Osteocyte (in vitro differentiated cells): ENCODE measurements around the gene ACSL3. TPM values are rescaled to one million over a fixed set of nuclear protein-coding genes. Genes with fewer than 3 reads are reported as not detected.

ENCODE experiments used
- DNase-seq: peaks from one replicate; pipeline ENCODE4 v3.0.0; 2021; ENCODE audit warnings: mixed read lengths; ENCODE audit not compliant: unreplicated experiment; ENCODE audit errors: extremely low spot score
- H3K27ac Mint-ChIP-seq: one replicate; pipeline ENCODE4 v1.8.0; 2021; ENCODE audit warnings: mild to moderate bottlenecking, mixed read lengths; ENCODE audit not compliant: unreplicated experiment
- H3K27me3 Mint-ChIP-seq: one replicate; pipeline ENCODE4 v1.8.0; 2021; ENCODE audit warnings: mixed read lengths; ENCODE audit not compliant: unreplicated experiment
- H3K36me3 Mint-ChIP-seq: one replicate; pipeline ENCODE4 v1.8.0; 2021; ENCODE audit warnings: mixed read lengths; ENCODE audit not compliant: unreplicated experiment
- H3K4me1 Mint-ChIP-seq: one replicate; pipeline ENCODE4 v1.8.0; 2021; ENCODE audit warnings: mixed read lengths; ENCODE audit not compliant: unreplicated experiment
- H3K4me3 Mint-ChIP-seq: one replicate; pipeline ENCODE4 v1.8.0; 2021; ENCODE audit warnings: mild to moderate bottlenecking, moderate library complexity, mixed read lengths; ENCODE audit not compliant: unreplicated experiment
- H3K9me3 Mint-ChIP-seq: one replicate; pipeline ENCODE4 v1.8.0; 2021; ENCODE audit warnings: mixed read lengths; ENCODE audit not compliant: unreplicated experiment
- total RNA-seq: library from RNA; stranded (reverse); gene quantifications from 2 replicates; pipeline ENCODE4 v1.2.1, GENCODE V29; 2021
- TF ChIP-seq, protein P1 (sequence below): fragments of 200-600 bp; sonication (generic); IDR thresholded peaks from 2 replicates; pipeline ENCODE4 v1.5.0; 2021; ENCODE audit warnings: antibody characterized with exemption, mild to moderate bottlenecking, moderate library complexity

Gene ACSL3
- total RNA-seq, 1 donor from 2014 or later: 131 TPM

DNA sequence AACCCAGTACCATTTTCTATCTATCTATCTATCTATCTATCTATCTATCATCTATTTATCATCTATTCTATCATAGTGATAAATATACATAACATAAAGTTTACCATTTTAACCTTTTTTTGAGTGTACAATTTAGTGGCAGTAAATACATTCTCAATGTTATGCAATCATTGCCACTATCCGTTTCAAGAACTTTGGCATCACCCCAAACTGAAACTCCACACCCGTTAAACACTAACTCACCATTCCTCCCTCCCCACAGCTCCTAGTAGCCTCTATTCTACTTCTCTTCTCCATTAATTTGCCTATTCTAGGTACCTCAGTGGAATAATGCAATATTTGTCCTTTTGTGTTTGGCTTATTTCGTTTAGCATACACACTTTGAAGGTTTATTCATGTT is 108.7 kb downstream of the ACSL3 start:
- Mint-ChIP-seq H3K4me1 (peaks cover 8% of the 10 kb centered on the region), H3K36me3 (peaks cover 4% of the 10 kb centered on the region), H3K27me3 (no peaks in the 10 kb centered on the region), H3K27ac (no peak overlapping the region), H3K4me3 (no peak overlapping the region), H3K9me3 (peaks cover 9% of the 10 kb centered on the region)
- TF ChIP-seq, protein P1, sequence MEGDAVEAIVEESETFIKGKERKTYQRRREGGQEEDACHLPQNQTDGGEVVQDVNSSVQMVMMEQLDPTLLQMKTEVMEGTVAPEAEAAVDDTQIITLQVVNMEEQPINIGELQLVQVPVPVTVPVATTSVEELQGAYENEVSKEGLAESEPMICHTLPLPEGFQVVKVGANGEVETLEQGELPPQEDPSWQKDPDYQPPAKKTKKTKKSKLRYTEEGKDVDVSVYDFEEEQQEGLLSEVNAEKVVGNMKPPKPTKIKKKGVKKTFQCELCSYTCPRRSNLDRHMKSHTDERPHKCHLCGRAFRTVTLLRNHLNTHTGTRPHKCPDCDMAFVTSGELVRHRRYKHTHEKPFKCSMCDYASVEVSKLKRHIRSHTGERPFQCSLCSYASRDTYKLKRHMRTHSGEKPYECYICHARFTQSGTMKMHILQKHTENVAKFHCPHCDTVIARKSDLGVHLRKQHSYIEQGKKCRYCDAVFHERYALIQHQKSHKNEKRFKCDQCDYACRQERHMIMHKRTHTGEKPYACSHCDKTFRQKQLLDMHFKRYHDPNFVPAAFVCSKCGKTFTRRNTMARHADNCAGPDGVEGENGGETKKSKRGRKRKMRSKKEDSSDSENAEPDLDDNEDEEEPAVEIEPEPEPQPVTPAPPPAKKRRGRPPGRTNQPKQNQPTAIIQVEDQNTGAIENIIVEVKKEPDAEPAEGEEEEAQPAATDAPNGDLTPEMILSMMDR: no peak
- DNase-seq: peak; percentile 5

DNA sequence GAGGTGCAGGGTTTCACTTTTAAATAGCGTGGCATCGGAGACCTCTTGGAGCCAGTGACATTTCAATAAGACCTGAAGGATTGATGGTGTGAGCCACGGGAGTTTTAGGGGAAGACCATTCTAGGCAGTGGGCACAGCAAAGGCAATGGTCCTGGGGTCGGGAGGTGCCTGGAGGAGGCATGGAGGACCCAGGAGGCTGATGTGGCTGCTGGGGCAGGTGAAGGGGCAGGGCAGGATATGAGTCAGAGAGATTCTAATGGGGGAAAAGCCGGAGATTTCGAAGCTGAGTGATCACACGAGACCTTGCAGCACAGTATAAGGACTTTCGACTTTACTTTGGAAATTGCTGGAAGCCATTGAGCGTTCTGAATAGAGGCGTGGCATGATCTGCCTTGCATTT is 111.6 kb downstream of the ACSL3 start:
- Mint-ChIP-seq H3K27me3 (no peaks in the 10 kb centered on the region), H3K4me1 (peaks cover 15% of the 10 kb centered on the region), H3K36me3 (no peaks in the 10 kb centered on the region), H3K27ac (no peak overlapping the region), H3K9me3 (peaks cover 3% of the 10 kb centered on the region), H3K4me3 (no peak overlapping the region)
- peak; percentile 64 for DNase-seq
- TF ChIP-seq, protein P1: no peak

- peak; percentile 17 for DNase-seq
- no peaks in the 10 kb centered on the region for H3K9me3 Mint-ChIP-seq
- no peaks in the 10 kb centered on the region for H3K36me3 Mint-ChIP-seq
- TF ChIP-seq, protein P1: no peak
- H3K4me3 Mint-ChIP-seq: no peak overlapping the region
- H3K4me1 Mint-ChIP-seq: peaks cover 20% of the 10 kb centered on the region
- H3K27me3 Mint-ChIP-seq: no peaks in the 10 kb centered on the region
- H3K27ac Mint-ChIP-seq: no peak overlapping the region
Measured at GRCh38 chr2:222973237-222973636, 112.4 kb downstream of the ACSL3 start.

- Mint-ChIP-seq H3K27ac (no peak overlapping the region), H3K4me3 (no peak overlapping the region), H3K36me3 (no peaks in the 10 kb centered on the region), H3K27me3 (no peaks in the 10 kb centered on the region), H3K4me1 (peaks cover 25% of the 10 kb centered on the region), H3K9me3 (no peaks in the 10 kb centered on the region)
- TF ChIP-seq, protein P1: no peak
- no peak for DNase-seq
Measured at GRCh38 chr2:222973733-222974132, 112.9 kb downstream of the ACSL3 start.

DNA sequence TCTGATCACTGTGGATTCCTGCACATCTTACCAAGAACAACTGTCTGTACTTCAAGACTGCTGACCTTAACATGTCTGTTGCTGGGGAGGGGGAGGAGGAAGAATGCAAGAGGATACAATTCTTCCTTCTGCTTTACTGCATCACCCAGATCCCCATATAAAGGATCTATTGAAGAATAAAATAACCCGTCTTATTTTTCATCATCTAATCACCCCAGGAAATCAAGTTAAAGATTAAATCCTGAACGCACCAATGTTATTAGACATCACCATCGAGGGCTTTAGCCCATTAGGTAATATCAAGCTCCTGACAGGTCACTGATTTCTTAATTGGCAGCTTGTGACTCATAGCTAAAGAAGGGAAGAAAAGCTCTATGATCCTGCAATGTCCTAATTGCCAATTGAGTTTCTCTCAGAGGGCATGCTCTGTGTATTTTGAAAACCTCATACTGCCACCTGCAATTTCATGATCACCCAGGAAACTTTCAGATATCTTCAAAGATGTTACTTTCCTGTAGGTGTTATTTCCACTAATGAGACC is 115.8 kb downstream of the ACSL3 start:
- Mint-ChIP-seq H3K27ac (no peak overlapping the region), H3K9me3 (no peaks in the 10 kb centered on the region), H3K4me1 (peaks cover 31% of the 10 kb centered on the region), H3K4me3 (no peak overlapping the region), H3K27me3 (no peaks in the 10 kb centered on the region), H3K36me3 (no peaks in the 10 kb centered on the region)
- DNase-seq: no peak
- TF ChIP-seq, protein P1: no peak
